K562 (cell line): ENCODE results near the gene CHAMP1. TPM values are rescaled to one million over a fixed set of nuclear protein-coding genes. Genes with fewer than 3 reads are reported as not detected.

Experiments
- ATAC-seq: fragments of 200-7000 bp; cut with Tn5 transposase; 3 replicates; pipeline ENCODE4 v1.9.1; 2020; ENCODE audit warnings: moderate library complexity
- BruUV-seq: library from RNA; stranded (reverse); fragments of 400-500 nt; replicated peaks from 2 replicates; lab custom pipeline; 2021; lab: Mats Ljungman, UMichigan
- CTCF ChIA-PET: fragments of 300-600 bp; formaldehyde crosslinking; extraction: SDS; loops from one replicate; lab custom pipeline; 2021; ENCODE audit warnings: low intra/inter-chr PET ratio; lab: Yijun Ruan, JAX
- POLR2A ChIA-PET: fragments of 300-600, 350-650 bp; sonication (Branson Sonifier 250); formaldehyde crosslinking; extraction: SDS; loops from one replicate; lab custom pipeline; 2021; ENCODE audit warnings: antibody characterized with exemption, inconsistent platforms; lab: Yijun Ruan, JAX
- DNase-seq, 4 experiments: peaks; one replicate each; pipeline versions ENCODE4 v3.0.0 to v3.0.0-alpha.2; 2011 to 2018; ENCODE audit warnings: low spot score in 3 of 4, mixed read lengths in 3 of 4; ENCODE audit errors: extremely low read depth in 1 of 4
- FAIRE-seq: peaks from 2 replicates; lab custom pipeline; 2011; peaks lifted over from hg19 to GRCh38; lab: Jason Lieb, UNC
- H2AFZ ChIP-seq: 2 replicates; pipeline ENCODE4 v1.6.0; 2011; ENCODE audit warnings: low read depth, low read length, control low read depth, inconsistent platforms
- H3K27ac ChIP-seq: fragments of 200-600 bp; 3 replicates; pipeline ENCODE4 v1.8.0; 2011; ENCODE audit warnings: low read depth, mild to moderate bottlenecking, control low read depth, inconsistent platforms, low read length, moderate library complexity, mixed read lengths; ENCODE audit errors: extremely low read depth
- H3K27me3 ChIP-seq, 2 experiments: fragments of 300-600 bp in 1 of 2; 2 replicates in 1 of 2; 3 replicates in 1 of 2; pipeline versions ENCODE4 v1.6.0 to v1.8.0; 2011; ENCODE audit warnings: inconsistent platforms in 2 of 2, low read length in 2 of 2, mild to moderate bottlenecking in 1 of 2, mixed read lengths in 1 of 2, moderate library complexity in 1 of 2; ENCODE audit not compliant: control insufficient read depth in 2 of 2, insufficient read depth in 2 of 2
- H3K36me3 ChIP-seq: fragments of 300-600 bp; 3 replicates; pipeline ENCODE4 v1.8.0; 2011; ENCODE audit warnings: mild to moderate bottlenecking, low read length, inconsistent platforms; ENCODE audit not compliant: control insufficient read depth, insufficient read depth
- H3K4me1 ChIP-seq, 2 experiments: fragments of 200-600 bp in 1 of 2; replicated peaks in 1 of 2; 2 replicates in 1 of 2; 3 replicates in 1 of 2; pipeline versions ENCODE4 v1.5.1 to v1.8.0; 2011; ENCODE audit warnings: inconsistent platforms in 2 of 2, low read length in 2 of 2, mild to moderate bottlenecking in 1 of 2, mixed read lengths in 1 of 2, moderate library complexity in 1 of 2; ENCODE audit not compliant: control insufficient read depth in 2 of 2, insufficient read depth in 2 of 2
- H3K4me2 ChIP-seq: 2 replicates; pipeline ENCODE4 v1.6.1; 2011; ENCODE audit warnings: low read length, control low read depth, inconsistent platforms, mixed read lengths; ENCODE audit not compliant: insufficient read depth
- H3K4me3 ChIP-seq: fragments of 200-600 bp; sonication (generic), shearing (Covaris generic); 2 replicates; pipeline ENCODE4 v1.5.1; 2016; ENCODE audit warnings: control low read depth, inconsistent platforms
- H3K79me2 ChIP-seq: fragments of 200-600 bp; 3 replicates; pipeline ENCODE4 v1.8.0; 2011; ENCODE audit warnings: low read length, inconsistent platforms; ENCODE audit not compliant: control insufficient read depth, insufficient read depth
- H3K9ac ChIP-seq, 2 experiments: 2 replicates each; pipeline versions ENCODE4 v1.6.0 to v1.6.1; 2011; ENCODE audit warnings: low read depth in 2 of 2, low read length in 2 of 2, control low read depth in 1 of 2, inconsistent platforms in 1 of 2, mild to moderate bottlenecking in 1 of 2, mixed read lengths in 1 of 2; ENCODE audit not compliant: insufficient read depth in 1 of 2
- H3K9me1 ChIP-seq: one replicate; pipeline ENCODE4 v1.6.0; 2011; ENCODE audit warnings: inconsistent platforms, mild to moderate bottlenecking, low read length, moderate library complexity; ENCODE audit not compliant: control insufficient read depth, insufficient read depth
- H3K9me3 ChIP-seq: replicated peaks from 2 replicates; pipeline ENCODE4 v1.5.1; 2011; ENCODE audit warnings: low read depth, low read length, inconsistent platforms; ENCODE audit not compliant: control insufficient read depth, insufficient read depth
- H4K20me1 ChIP-seq: replicated peaks from 2 replicates; pipeline ENCODE4 v1.6.1; 2011; ENCODE audit warnings: low read length, inconsistent platforms, mixed read lengths; ENCODE audit not compliant: control insufficient read depth, insufficient read depth
- CGGBP1 ChIP-seq: fragments of 250-450 bp; sonication (Bioruptor Pico); IDR thresholded peaks from 2 replicates; pipeline ENCODE4 v1.9.0; 2021; ENCODE audit warnings: mild to moderate bottlenecking
- ELF4 ChIP-seq: fragments of 450-650 bp; formaldehyde crosslinking; IDR thresholded peaks from 2 replicates; pipeline ENCODE4 v1.4.0; 2022; ENCODE audit warnings: missing genetic modification characterization
- GATA2 ChIP-seq: sonication (generic); formaldehyde crosslinking; IDR thresholded peaks from 2 replicates; pipeline ENCODE4 v1.4.0; 2020; ENCODE audit warnings: mild to moderate bottlenecking, missing genetic modification reagents
- LCOR ChIP-seq: sonication (generic); formaldehyde crosslinking; IDR thresholded peaks from 2 replicates; pipeline ENCODE4 v1.8.0; 2022; ENCODE audit warnings: mild to moderate bottlenecking, missing genetic modification reagents
- NKRF ChIP-seq: fragments of 450-650 bp; IDR thresholded peaks from 2 replicates; pipeline ENCODE4 v1.6.1; 2016; ENCODE audit warnings: borderline replicate concordance
- PML ChIP-seq: IDR thresholded peaks from 2 replicates; pipeline ENCODE4 v1.6.1; 2012; ENCODE audit warnings: low read length, inconsistent platforms
- YY1 ChIP-seq, 3 experiments: IDR thresholded peaks; 2 replicates each; pipeline ENCODE4 v1.6.1; 2011; ENCODE audit warnings: low read length in 2 of 3, mild to moderate bottlenecking in 2 of 3, moderate library complexity in 2 of 3, borderline replicate concordance in 1 of 3, control low read depth in 1 of 3, low read depth in 1 of 3; ENCODE audit not compliant: insufficient read depth in 3 of 3, insufficient replicate concordance in 2 of 3, control insufficient read depth in 1 of 3, insufficient read length in 1 of 3; ENCODE audit errors: extremely low read depth in 1 of 3
- WGBS: fragments of 100-300 bp; shearing (Covaris generic); methylation state at CpG from one replicate; pipeline ENCODE4 v1.1.6; 2016; ENCODE audit warnings: low coverage, mixed read lengths; ENCODE audit not compliant: insufficient coverage; ENCODE audit errors: missing lambda C conversion rate; 5-methylcytosine and 5-hydroxymethylcytosine counted together
- in situ Hi-C: fragments of 300-500 bp; cut with MboI; formaldehyde crosslinking; loops from 4 replicates; pipeline ENCODE4 v1.15.0; 2018; ENCODE audit warnings: inconsistent platforms, mixed read lengths
- intact Hi-C: fragments of 100-400 bp; cut with micrococcal nuclease; formaldehyde crosslinking; loops from 2 replicates; pipeline ENCODE4 v1.14.2; 2022
- polyA plus RNA-seq, 8 experiments: library from polyadenylated mRNA; depleted of rRNA in 4 of 8; stranded (reverse) in 5 of 8; unstranded in 3 of 8; fragments of >200 nt; fragmentation: Nextera tagmentation in 2 of 8; fragmentation: Illumina TruSeq in 1 of 8; extraction: Ambion mirVana in 2 of 8; extraction: Trizol in 1 of 8; gene quantifications; 2 replicates each; pipeline versions ENCODE4 v1.2.1 to v1.2.3, GENCODE V29; 2011 to 2014; ENCODE audit warnings: inconsistent platforms in 1 of 8, missing spikeins in 1 of 8
- total RNA-seq, 7 experiments: library from RNA; depleted of rRNA in 6 of 7; stranded (reverse); fragments of >200 nt in 6 of 7; fragmentation: Illumina TruSeq in 2 of 7; extraction: Trizol in 2 of 7; gene quantifications; 2 replicates each; pipeline versions ENCODE4 v1.2.1 to v1.2.3, GENCODE V29; 2011 to 2021; ENCODE audit warnings: low replicate concordance in 1 of 7
- TF ChIP-seq, protein P1 (sequence below): fragments of 250-450 bp; sonication (Bioruptor Pico); IDR thresholded peaks from 2 replicates; pipeline ENCODE4 v1.5.0; 2022; ENCODE audit warnings: mild to moderate bottlenecking
- TF ChIP-seq, protein P2 (sequence below): sonication (generic); formaldehyde crosslinking; IDR thresholded peaks from 2 replicates; pipeline ENCODE4 v1.8.0; 2022; ENCODE audit warnings: mild to moderate bottlenecking, low read depth, missing genetic modification reagents
- TF ChIP-seq, protein P3 (sequence below): fragments of 200-400 bp; formaldehyde crosslinking; IDR thresholded peaks from 2 replicates; pipeline ENCODE4 v1.6.1; 2017; ENCODE audit warnings: mild to moderate bottlenecking, low read depth, low read length, moderate library complexity

CHAMP1 gene
- total and polyA plus RNA-seq, 9 of the 15 experiments (the other 6 are each of a cell fraction or from before 2014, with no cell fraction given) = 0.70 to 40.6 (median 15.3) TPM

- intact Hi-C loops (no loop called here), in situ Hi-C loops (no loop called here)
- Histone ChIP-seq H3K9me1 (no peaks in the 10 kb centered on the region), H3K27me3 (no peaks in the 10 kb centered on the region), H3K4me2 (peak overlapping the region; percentile 62), H3K4me1 (peaks cover 33 to 35% of the 10 kb centered on the region in 2 experiments), H3K4me3 (peak overlapping the region; percentile 71), H3K36me3 (peaks cover 56% of the 10 kb centered on the region), H3K27ac (peak overlapping the region; percentile 58), H3K79me2 (peaks cover 50% of the 10 kb centered on the region), H3K9me3 (no peaks in the 10 kb centered on the region), H2AFZ (peak overlapping the region; percentile 44), H3K9ac (peak overlapping the region; percentile 83 to 95), H4K20me1 (no peaks in the 10 kb centered on the region; the same call in 1 of the 2 replicates)
- peak; percentile 69 for ATAC-seq
- 0% methylated on average over 40 of the region's 50 CpGs for WGBS
- no peak for FAIRE-seq
- ChIA-PET CTCF (no interaction called here), POLR2A (interaction anchor here (0.7 to 1.6 kb wide), 5 partner anchors 13 to 43 kb away, joined by 3 to 6 read pairs (median 5); no protein-coding TSS in a partner anchor)
- BruUV-seq = no TSS peak
- DNase-seq = peak; percentile 56 to 62 (median 61)
- no peak for TF ChIP-seq YY1 (IDR thresholded peaks at IDR 0.05; ENCODE audit: borderline replicate concordance in 1 of 3, control insufficient read depth in 1 of 3, extremely low read depth in 1 of 3, insufficient read depth in 3 of 3, insufficient read length in 1 of 3, insufficient replicate concordance in 2 of 3, low read depth in 1 of 3, low read length in 2 of 3)
- TF ChIP-seq PML = 0 out of 2 replicates have a peak, but pooled peaks have one; percentile 24
- TF ChIP-seq, protein P1, sequence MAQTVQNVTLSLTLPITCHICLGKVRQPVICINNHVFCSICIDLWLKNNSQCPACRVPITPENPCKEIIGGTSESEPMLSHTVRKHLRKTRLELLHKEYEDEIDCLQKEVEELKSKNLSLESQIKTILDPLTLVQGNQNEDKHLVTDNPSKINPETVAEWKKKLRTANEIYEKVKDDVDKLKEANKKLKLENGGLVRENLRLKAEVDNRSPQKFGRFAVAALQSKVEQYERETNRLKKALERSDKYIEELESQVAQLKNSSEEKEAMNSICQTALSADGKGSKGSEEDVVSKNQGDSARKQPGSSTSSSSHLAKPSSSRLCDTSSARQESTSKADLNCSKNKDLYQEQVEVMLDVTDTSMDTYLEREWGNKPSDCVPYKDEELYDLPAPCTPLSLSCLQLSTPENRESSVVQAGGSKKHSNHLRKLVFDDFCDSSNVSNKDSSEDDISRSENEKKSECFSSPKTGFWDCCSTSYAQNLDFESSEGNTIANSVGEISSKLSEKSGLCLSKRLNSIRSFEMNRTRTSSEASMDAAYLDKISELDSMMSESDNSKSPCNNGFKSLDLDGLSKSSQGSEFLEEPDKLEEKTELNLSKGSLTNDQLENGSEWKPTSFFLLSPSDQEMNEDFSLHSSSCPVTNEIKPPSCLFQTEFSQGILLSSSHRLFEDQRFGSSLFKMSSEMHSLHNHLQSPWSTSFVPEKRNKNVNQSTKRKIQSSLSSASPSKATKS (CRISPR knock-in tag) = no peak
- TF ChIP-seq NKRF = no peak; the same call in 1 of the 2 replicates
- TF ChIP-seq, protein P2, sequence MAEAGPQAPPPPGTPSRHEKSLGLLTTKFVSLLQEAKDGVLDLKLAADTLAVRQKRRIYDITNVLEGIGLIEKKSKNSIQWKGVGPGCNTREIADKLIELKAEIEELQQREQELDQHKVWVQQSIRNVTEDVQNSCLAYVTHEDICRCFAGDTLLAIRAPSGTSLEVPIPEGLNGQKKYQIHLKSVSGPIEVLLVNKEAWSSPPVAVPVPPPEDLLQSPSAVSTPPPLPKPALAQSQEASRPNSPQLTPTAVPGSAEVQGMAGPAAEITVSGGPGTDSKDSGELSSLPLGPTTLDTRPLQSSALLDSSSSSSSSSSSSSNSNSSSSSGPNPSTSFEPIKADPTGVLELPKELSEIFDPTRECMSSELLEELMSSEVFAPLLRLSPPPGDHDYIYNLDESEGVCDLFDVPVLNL (CRISPR knock-in tag) = no peak
- TF ChIP-seq GATA2 = no peak
- no peak for TF ChIP-seq CGGBP1 (CRISPR knock-in tag)
- no peak for TF ChIP-seq LCOR (CRISPR knock-in tag)
- TF ChIP-seq ELF4 (CRISPR knock-in tag) = no peak
- TF ChIP-seq, protein P3, sequence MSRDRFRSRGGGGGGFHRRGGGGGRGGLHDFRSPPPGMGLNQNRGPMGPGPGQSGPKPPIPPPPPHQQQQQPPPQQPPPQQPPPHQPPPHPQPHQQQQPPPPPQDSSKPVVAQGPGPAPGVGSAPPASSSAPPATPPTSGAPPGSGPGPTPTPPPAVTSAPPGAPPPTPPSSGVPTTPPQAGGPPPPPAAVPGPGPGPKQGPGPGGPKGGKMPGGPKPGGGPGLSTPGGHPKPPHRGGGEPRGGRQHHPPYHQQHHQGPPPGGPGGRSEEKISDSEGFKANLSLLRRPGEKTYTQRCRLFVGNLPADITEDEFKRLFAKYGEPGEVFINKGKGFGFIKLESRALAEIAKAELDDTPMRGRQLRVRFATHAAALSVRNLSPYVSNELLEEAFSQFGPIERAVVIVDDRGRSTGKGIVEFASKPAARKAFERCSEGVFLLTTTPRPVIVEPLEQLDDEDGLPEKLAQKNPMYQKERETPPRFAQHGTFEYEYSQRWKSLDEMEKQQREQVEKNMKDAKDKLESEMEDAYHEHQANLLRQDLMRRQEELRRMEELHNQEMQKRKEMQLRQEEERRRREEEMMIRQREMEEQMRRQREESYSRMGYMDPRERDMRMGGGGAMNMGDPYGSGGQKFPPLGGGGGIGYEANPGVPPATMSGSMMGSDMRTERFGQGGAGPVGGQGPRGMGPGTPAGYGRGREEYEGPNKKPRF = no peak
Observed at GRCh38 chr13:114282041-114282670, 32.1 kb upstream of the CHAMP1 start.
